Spleen (tissue), 7 donors: ENCODE results near the gene C18orf63.

Experiments used
- CTCF ChIP-seq, 11 experiments: fragments of 200-600 bp in 7 of 11; fragments of 450-650 bp in 4 of 11; sonication (generic) in 4 of 11; IDR thresholded peaks in 8 of 11; conservative IDR thresholded peaks in 3 of 11; 1 replicate in 7 of 11; 2 replicates in 4 of 11; pipeline versions ENCODE4 v1.4.0 to v1.8.0; 2016 to 2021; ENCODE audit warnings: antibody characterized with exemption in 11 of 11, inconsistent platforms in 4 of 11, mild to moderate bottlenecking in 1 of 11
- POLR2AphosphoS5 ChIP-seq, 3 donors: sonication (generic); formaldehyde crosslinking; IDR thresholded peaks; one replicate each; pipeline ENCODE4 v1.5.1; 2017; ENCODE audit warnings: antibody characterized with exemption in 3 of 3
- donor health status: DM: no; HTN: no; CAD: no; lungs with moderate emphysema.
- donor health status: DM: no; HTN: no; CAD: no.
- donor health status: DM: no; HTN: no; CAD: no.

GRCh38 chr18:74294526-74294925, 21.1 kb upstream of the C18orf63 start:
- no peak for TF ChIP-seq POLR2AphosphoS5 (IDR thresholded peaks at IDR 0.05)
- no peak for TF ChIP-seq CTCF (IDR thresholded peaks at IDR 0.05 in 8 of 11, conservative IDR thresholded peaks at IDR 0.05 in 3 of 11)
